Measurements from ENCODE around the gene DHX40.

DHX40 gene

DNA sequence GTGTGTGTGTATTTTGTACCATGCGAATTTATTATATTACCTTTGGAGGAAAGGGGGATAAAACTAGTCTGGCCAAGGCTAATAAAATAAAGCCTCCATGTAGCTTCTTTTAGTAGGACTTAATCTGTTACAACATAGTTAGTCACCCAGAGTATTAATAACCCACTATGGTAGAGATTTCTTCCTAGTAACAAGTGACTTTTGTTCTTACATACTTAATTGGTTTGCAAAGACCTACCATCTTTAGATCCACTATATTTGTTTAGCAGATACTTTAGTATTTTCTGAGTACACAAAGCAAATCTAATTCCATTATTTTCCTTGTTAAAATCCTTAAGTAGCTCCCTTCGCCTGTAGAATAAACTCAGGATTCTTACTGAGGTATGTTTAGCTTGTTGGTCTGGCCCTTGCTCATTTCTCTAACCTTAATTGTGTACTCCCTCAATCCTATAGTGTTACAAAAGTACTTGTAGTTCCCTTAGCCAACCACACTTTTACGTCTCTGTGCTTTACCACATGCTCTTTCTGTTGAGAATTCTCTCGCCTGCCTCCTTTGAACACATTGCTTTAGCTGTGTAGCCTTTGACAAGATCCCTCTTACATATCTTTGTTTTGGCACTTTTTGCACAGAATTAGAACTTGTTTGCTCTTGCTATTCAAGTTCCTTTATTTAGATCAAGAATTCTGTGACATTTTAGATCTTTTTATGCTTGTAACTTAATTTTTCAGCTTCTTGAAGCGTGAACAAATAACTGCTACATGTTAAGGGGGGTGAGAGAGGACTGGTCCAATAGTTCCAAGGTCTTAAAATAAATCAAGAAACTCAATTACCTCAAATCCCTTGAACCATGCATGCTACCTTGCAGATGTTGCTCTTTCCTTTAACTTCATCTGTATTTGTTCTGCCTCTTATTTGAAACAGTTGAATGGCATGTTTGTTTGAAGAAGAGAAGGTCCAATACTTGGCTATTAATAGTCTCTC lies 78.0 kb downstream of the DHX40 start:
- H3K27me3 ChIP-seq (replicated peaks; ENCODE audit: control insufficient read depth, insufficient read depth, low read length), result no peaks in the 10 kb centered on the region
- no peak for DNase-seq (ENCODE audit: extremely low read depth, insufficient read length)
- TF ChIP-seq, protein P1, sequence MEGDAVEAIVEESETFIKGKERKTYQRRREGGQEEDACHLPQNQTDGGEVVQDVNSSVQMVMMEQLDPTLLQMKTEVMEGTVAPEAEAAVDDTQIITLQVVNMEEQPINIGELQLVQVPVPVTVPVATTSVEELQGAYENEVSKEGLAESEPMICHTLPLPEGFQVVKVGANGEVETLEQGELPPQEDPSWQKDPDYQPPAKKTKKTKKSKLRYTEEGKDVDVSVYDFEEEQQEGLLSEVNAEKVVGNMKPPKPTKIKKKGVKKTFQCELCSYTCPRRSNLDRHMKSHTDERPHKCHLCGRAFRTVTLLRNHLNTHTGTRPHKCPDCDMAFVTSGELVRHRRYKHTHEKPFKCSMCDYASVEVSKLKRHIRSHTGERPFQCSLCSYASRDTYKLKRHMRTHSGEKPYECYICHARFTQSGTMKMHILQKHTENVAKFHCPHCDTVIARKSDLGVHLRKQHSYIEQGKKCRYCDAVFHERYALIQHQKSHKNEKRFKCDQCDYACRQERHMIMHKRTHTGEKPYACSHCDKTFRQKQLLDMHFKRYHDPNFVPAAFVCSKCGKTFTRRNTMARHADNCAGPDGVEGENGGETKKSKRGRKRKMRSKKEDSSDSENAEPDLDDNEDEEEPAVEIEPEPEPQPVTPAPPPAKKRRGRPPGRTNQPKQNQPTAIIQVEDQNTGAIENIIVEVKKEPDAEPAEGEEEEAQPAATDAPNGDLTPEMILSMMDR (IDR thresholded peaks at IDR 0.05; ENCODE audit: insufficient read depth, low read length, poor library complexity, severe bottlenecking), result no peak
- H3K4me3 ChIP-seq (replicated peaks; ENCODE audit: low read depth, low read length), result no peak overlapping the region
- H3K36me3 ChIP-seq (ENCODE audit: control insufficient read depth, insufficient read depth, low read length), result peaks cover 5% of the 10 kb centered on the region

DNA sequence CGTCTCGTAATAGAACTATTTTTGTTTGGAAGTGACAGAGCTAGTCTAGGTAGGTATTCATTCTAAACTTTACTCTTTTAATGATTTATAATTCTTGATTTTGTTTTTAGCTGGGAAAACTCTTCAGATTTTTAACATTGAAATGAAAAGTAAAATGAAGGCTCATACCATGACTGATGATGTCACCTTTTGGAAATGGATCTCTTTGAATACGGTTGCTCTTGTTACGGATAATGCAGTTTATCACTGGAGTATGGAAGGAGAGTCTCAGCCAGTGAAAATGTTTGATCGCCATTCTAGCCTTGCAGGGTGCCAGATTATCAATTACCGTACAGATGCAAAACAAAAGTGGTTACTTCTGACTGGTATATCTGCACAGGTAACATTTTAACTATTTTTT lies 81.9 kb downstream of the DHX40 start:
- H3K27me3 ChIP-seq (replicated peaks; ENCODE audit: control insufficient read depth, insufficient read depth, low read length), result no peaks in the 10 kb centered on the region
- peaks cover 8% of the 10 kb centered on the region for H3K36me3 ChIP-seq (ENCODE audit: control insufficient read depth, insufficient read depth, low read length)
- TF ChIP-seq, protein P1 (IDR thresholded peaks at IDR 0.05; ENCODE audit: insufficient read depth, low read length, poor library complexity, severe bottlenecking), result no peak
- H3K4me3 ChIP-seq (replicated peaks; ENCODE audit: low read depth, low read length), result no peak overlapping the region
- no peak for DNase-seq (ENCODE audit: extremely low read depth, insufficient read length)

DNA sequence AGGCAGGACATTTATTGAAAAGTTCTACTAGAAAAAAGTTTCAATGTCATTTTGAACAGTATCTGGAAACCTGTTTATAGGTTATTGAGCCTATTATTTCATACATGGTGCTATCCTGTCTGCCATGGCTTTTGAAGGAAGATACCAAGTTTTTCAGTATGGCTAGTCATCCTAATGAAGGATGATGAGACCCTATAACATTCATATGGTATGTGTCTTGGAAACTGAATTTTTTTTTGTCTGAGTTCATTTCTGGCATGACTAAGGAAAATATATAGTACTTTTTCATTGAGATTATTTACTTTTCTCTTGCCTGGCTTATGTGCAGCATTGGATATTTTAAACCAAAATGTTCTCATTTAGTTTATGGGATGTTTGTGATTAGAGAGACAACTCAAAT lies 84.5 kb downstream of the DHX40 start:
- peaks cover 12% of the 10 kb centered on the region for H3K36me3 ChIP-seq (ENCODE audit: control insufficient read depth, insufficient read depth, low read length)
- no peaks in the 10 kb centered on the region for H3K27me3 ChIP-seq (replicated peaks; ENCODE audit: control insufficient read depth, insufficient read depth, low read length)
- TF ChIP-seq, protein P1 (IDR thresholded peaks at IDR 0.05; ENCODE audit: insufficient read depth, low read length, poor library complexity, severe bottlenecking), result no peak

DNA sequence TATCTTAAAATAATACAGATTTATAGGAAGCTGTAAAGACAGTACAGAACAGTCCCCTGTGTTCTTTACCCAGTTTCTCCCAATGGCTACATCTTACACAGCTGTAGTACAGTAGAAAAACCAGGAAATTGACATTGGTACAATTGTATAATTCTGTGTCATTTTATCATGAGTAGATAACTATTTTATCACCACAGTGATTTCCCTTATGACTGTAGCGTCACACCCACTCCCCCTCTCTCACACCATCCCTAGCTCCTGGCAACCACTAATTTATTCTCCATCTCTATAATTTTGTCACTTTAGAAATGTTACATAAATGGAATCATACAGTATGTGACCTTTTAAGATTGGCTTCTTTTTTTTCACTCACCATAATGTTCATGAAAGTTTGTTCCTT lies 85.2 kb downstream of the DHX40 start:
- Histone ChIP-seq H3K4me3 (replicated peaks; ENCODE audit: low read depth, low read length) (no peak overlapping the region), H3K27me3 (replicated peaks; ENCODE audit: control insufficient read depth, insufficient read depth, low read length) (no peaks in the 10 kb centered on the region), H3K36me3 (ENCODE audit: control insufficient read depth, insufficient read depth, low read length) (peaks cover 12% of the 10 kb centered on the region)
- DNase-seq (ENCODE audit: extremely low read depth, insufficient read length), result no peak
- TF ChIP-seq, protein P1 (IDR thresholded peaks at IDR 0.05; ENCODE audit: insufficient read depth, low read length, poor library complexity, severe bottlenecking), result no peak

More for the DNA sequence above, 84.5 kb downstream of the DHX40 start:
- H3K4me3 ChIP-seq (replicated peaks; ENCODE audit: low read depth, low read length), result no peak overlapping the region
- no peak for DNase-seq (ENCODE audit: extremely low read depth, insufficient read length)

DNA sequence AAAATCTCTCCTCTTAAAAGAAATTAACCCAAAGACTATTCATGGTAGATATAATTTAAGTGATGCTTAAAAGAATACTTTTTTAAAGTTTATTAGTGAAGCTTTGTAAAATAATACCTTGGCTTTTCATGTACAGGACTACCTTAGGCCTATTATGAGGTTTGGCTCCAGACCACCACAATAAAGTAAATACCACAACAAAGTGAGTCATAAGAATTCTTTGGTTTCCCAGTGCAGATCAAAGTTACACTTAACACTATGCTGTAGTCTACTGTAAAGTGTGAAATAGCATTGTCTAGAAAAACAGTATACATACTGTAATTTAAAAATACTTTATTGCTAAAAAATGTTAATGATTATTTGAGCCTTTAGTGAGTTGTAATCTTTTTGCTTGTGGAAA lies 85.9 kb downstream of the DHX40 start:
- TF ChIP-seq, protein P1 (IDR thresholded peaks at IDR 0.05; ENCODE audit: insufficient read depth, low read length, poor library complexity, severe bottlenecking), result no peak
- no peak overlapping the region for H3K4me3 ChIP-seq (replicated peaks; ENCODE audit: low read depth, low read length)
- H3K27me3 ChIP-seq (replicated peaks; ENCODE audit: control insufficient read depth, insufficient read depth, low read length), result no peaks in the 10 kb centered on the region
- peaks cover 9% of the 10 kb centered on the region for H3K36me3 ChIP-seq (ENCODE audit: control insufficient read depth, insufficient read depth, low read length)
- DNase-seq (ENCODE audit: extremely low read depth, insufficient read length), result no peak
